B cell (primary cell): ENCODE measurements around the gene COL9A3.

Experiments used
- EZH2 ChIP-seq: IDR thresholded peaks from 2 replicates; pipeline ENCODE4 v1.6.1; 2012; ENCODE audit warnings: borderline replicate concordance, low read depth, mild to moderate bottlenecking, moderate library complexity, low read length; ENCODE audit not compliant: insufficient read depth, poor library complexity, severe bottlenecking
- TF ChIP-seq, protein P1 (sequence below): fragments of 200-600 bp; IDR thresholded peaks from one replicate; pipeline ENCODE4 v1.8.0; 2022; ENCODE audit warnings: antibody characterized with exemption, mild to moderate bottlenecking

GRCh38 chr20:62887860-62888239 is 71.0 kb downstream of the COL9A3 start:
- TF ChIP-seq, protein P1, sequence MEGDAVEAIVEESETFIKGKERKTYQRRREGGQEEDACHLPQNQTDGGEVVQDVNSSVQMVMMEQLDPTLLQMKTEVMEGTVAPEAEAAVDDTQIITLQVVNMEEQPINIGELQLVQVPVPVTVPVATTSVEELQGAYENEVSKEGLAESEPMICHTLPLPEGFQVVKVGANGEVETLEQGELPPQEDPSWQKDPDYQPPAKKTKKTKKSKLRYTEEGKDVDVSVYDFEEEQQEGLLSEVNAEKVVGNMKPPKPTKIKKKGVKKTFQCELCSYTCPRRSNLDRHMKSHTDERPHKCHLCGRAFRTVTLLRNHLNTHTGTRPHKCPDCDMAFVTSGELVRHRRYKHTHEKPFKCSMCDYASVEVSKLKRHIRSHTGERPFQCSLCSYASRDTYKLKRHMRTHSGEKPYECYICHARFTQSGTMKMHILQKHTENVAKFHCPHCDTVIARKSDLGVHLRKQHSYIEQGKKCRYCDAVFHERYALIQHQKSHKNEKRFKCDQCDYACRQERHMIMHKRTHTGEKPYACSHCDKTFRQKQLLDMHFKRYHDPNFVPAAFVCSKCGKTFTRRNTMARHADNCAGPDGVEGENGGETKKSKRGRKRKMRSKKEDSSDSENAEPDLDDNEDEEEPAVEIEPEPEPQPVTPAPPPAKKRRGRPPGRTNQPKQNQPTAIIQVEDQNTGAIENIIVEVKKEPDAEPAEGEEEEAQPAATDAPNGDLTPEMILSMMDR, result no peak
- TF ChIP-seq EZH2, result no peak
